Cardiac muscle cell (in vitro differentiated cells and primary cell): Measurements from ENCODE around the gene FTH1. TPM values are rescaled to one million over a fixed set of nuclear protein-coding genes. Genes with fewer than 3 reads are reported as not detected.
"Not testable (repeated sequence)": the region's sequence is repeated elsewhere in the genome, so short reads cannot be mapped to it uniquely, and the experiment has no call there.

ENCODE experiments used
- DNase-seq, 2 donors: peaks; one replicate each; pipeline versions ENCODE4 v3.0.0 to v3.0.0-alpha.2; 2010 to 2017; ENCODE audit warnings: low read depth in 1 of 2, low spot score in 1 of 2
- H3K27ac ChIP-seq: fragments of 200-600 bp; sonication (generic); 2 replicates; pipeline ENCODE4 v1.5.1; 2016
- H3K27me3 ChIP-seq: fragments of 200-600 bp; sonication (generic); 2 replicates; pipeline ENCODE4 v1.6.0; 2016; ENCODE audit warnings: control low read depth
- H3K36me3 ChIP-seq: fragments of 200-600 bp; sonication (generic); 2 replicates; pipeline ENCODE4 v1.5.1; 2016; ENCODE audit warnings: control low read depth
- H3K4me1 ChIP-seq: fragments of 200-600 bp; sonication (generic); 2 replicates; pipeline ENCODE4 v1.8.1; 2017; ENCODE audit warnings: low read depth, mild to moderate bottlenecking, mixed run types
- H3K4me3 ChIP-seq: fragments of 200-600 bp; sonication (generic); 2 replicates; pipeline ENCODE4 v1.5.1; 2016; ENCODE audit warnings: mild to moderate bottlenecking
- H3K9me3 ChIP-seq: fragments of 200-600 bp; sonication (generic); 2 replicates; pipeline ENCODE4 v1.5.1; 2017; ENCODE audit warnings: low read depth, mild to moderate bottlenecking, control low read depth
- CTCF ChIP-seq: IDR thresholded peaks from 2 replicates; pipeline ENCODE4 v1.5.1; 2012; ENCODE audit warnings: low read depth, mild to moderate bottlenecking, low read length
- polyA plus RNA-seq: library from polyadenylated mRNA; unstranded; fragments of >200 nt; fragmentation: Nextera tagmentation; extraction: Ambion mirVana; gene quantifications from 2 replicates; pipeline ENCODE4 v1.2.1, GENCODE V29; 2016
- total RNA-seq: library from RNA; depleted of rRNA; stranded (reverse); fragments of >200 nt; gene quantifications from 2 replicates; pipeline ENCODE4 v1.2.3, GENCODE V29; 2016

Gene FTH1
- total and polyA plus RNA-seq, 2 experiments from 2014 or later, result 858 to 2,885 TPM

- DNase-seq, result no peak
These were observed 44.4 kb upstream of the FTH1 start for GRCh38 chr11:62011881-62012280.

GRCh38 chr11:62010935-62011528 is 43.6 kb upstream of the FTH1 start:
- no peak for TF ChIP-seq CTCF
- no peaks in the 10 kb centered on the region for H3K27me3 ChIP-seq
- no peak overlapping the region for H3K27ac ChIP-seq

More at GRCh38 chr11:62011881-62012280, 44.4 kb upstream of the FTH1 start:
- Histone ChIP-seq H3K27me3 (no peaks in the 10 kb centered on the region), H3K4me3 (no peak overlapping the region), H3K36me3 (no peaks in the 10 kb centered on the region), H3K27ac (no peak overlapping the region), H3K9me3 (no peaks in the 10 kb centered on the region), H3K4me1 (no peaks in the 10 kb centered on the region)
- no peak for TF ChIP-seq CTCF

GRCh38 chr11:62008193-62008592 is 40.8 kb upstream of the FTH1 start:
- no peak overlapping the region for H3K27ac ChIP-seq
- no peak overlapping the region for H3K4me3 ChIP-seq
- no peaks in the 10 kb centered on the region for H3K36me3 ChIP-seq
- DNase-seq, result no peak
- no peaks in the 10 kb centered on the region for H3K27me3 ChIP-seq
- H3K9me3 ChIP-seq, result no peaks in the 10 kb centered on the region
- TF ChIP-seq CTCF, result no peak
- no peaks in the 10 kb centered on the region for H3K4me1 ChIP-seq

More at GRCh38 chr11:62010935-62011528, 43.6 kb upstream of the FTH1 start:
- Histone ChIP-seq H3K36me3 (no peaks in the 10 kb centered on the region), H3K4me3 (no peak overlapping the region), H3K4me1 (no peaks in the 10 kb centered on the region), H3K9me3 (no peaks in the 10 kb centered on the region)
- no peak for DNase-seq

GRCh38 chr11:62004473-62004872 is 37.0 kb upstream of the FTH1 start:
- Histone ChIP-seq H3K27ac (no peak overlapping the region), H3K36me3 (no peaks in the 10 kb centered on the region), H3K9me3 (no peaks in the 10 kb centered on the region), H3K4me1 (peaks cover 15% of the 10 kb centered on the region), H3K4me3 (no peak overlapping the region), H3K27me3 (no peaks in the 10 kb centered on the region)
- no peak for TF ChIP-seq CTCF
- peak in 1 of 2 donors; percentile 97 for DNase-seq

- H3K9me3 ChIP-seq, DNase-seq, H3K36me3 ChIP-seq, H3K27me3 ChIP-seq, H3K4me3 ChIP-seq: not testable (repeated sequence)
- Histone ChIP-seq H3K27ac (peak overlapping the region; percentile 51), H3K4me1 (peaks cover 15% of the 10 kb centered on the region)
These were observed 34.8 kb upstream of the FTH1 start for GRCh38 chr11:62002283-62002682.

GRCh38 chr11:62001450-62002191 is 34.2 kb upstream of the FTH1 start:
- H3K27ac ChIP-seq, result peak overlapping the region; percentile 51
- no peaks in the 10 kb centered on the region for H3K27me3 ChIP-seq
- no peak overlapping the region for H3K4me3 ChIP-seq
- H3K36me3 ChIP-seq, result no peaks in the 10 kb centered on the region
- peak; percentile 44 to 81 for DNase-seq
- peaks cover 15% of the 10 kb centered on the region for H3K4me1 ChIP-seq
- TF ChIP-seq CTCF, result no peak
- no peaks in the 10 kb centered on the region for H3K9me3 ChIP-seq
